Measurements from ENCODE around the gene GLIS1. TPM values are rescaled to one million over a fixed set of nuclear protein-coding genes. Genes with fewer than 3 reads are reported as not detected.

The GLIS1 gene
- total RNA-seq, 1 donor from 2014 or later = 0.07 TPM

- no peaks in the 10 kb centered on the region for H3K4me1 Mint-ChIP-seq (ENCODE audit: low read depth, unreplicated experiment)
- H3K9me3 ChIP-seq (ENCODE audit: insufficient read depth, low read depth, low read length) = no peaks in the 10 kb centered on the region
These were observed 155.7 kb downstream of the GLIS1 start for GRCh38 chr1:53583021-53583867.

GRCh38 chr1:53582211-53583020, 156.5 kb downstream of the GLIS1 start:
- Histone ChIP-seq H3K4me2 (ENCODE audit: low read length) (no peak overlapping the region), H4K20me1 (ENCODE audit: insufficient read depth, low read length) (peaks cover 89% of the 10 kb centered on the region), H2AFZ (ENCODE audit: low read depth, low read length) (no peak overlapping the region), H3K27me3 (ENCODE audit: insufficient read depth, low read length) (no peaks in the 10 kb centered on the region), H3K4me3 (ENCODE audit: insufficient read depth, low read depth, low read length) (no peak overlapping the region), H3K36me3 (ENCODE audit: insufficient read depth, low read length) (no peaks in the 10 kb centered on the region), H3K4me1 (ENCODE audit: insufficient read depth, low read length) (no peaks in the 10 kb centered on the region), H3K9ac (ENCODE audit: low read length) (no peak overlapping the region), H3K9me3 (ENCODE audit: insufficient read depth, low read depth, low read length) (no peaks in the 10 kb centered on the region), H3K27ac (ENCODE audit: low read depth, low read length) (no peak overlapping the region), H3K79me2 (ENCODE audit: insufficient read depth, low read length) (peaks cover 19% of the 10 kb centered on the region)
- FAIRE-seq (no peak), DNase-seq (ENCODE audit: low read depth) (no peak)
- no peaks in the 10 kb centered on the region for H3K36me3 Mint-ChIP-seq (ENCODE audit: low read depth, unreplicated experiment)
- TF ChIP-seq EZH2 (IDR thresholded peaks at IDR 0.05; ENCODE audit: insufficient read depth, low read length) (no peak), CTCF (IDR thresholded peaks at IDR 0.05; ENCODE audit: insufficient read depth, low read depth, low read length) (no peak)
- H3K9me3 Mint-ChIP-seq (ENCODE audit: unreplicated experiment) = no peaks in the 10 kb centered on the region
- H3K4me3 Mint-ChIP-seq (ENCODE audit: unreplicated experiment) = no peak overlapping the region
- no peaks in the 10 kb centered on the region for H3K4me1 Mint-ChIP-seq (ENCODE audit: low read depth, unreplicated experiment)
- H3K27me3 Mint-ChIP-seq (ENCODE audit: low read depth, unreplicated experiment) = peaks cover 59% of the 10 kb centered on the region
- H3K27ac Mint-ChIP-seq (ENCODE audit: unreplicated experiment) = no peak overlapping the region

More at GRCh38 chr1:53583021-53583867, 155.7 kb downstream of the GLIS1 start:
- Histone ChIP-seq H3K4me3 (ENCODE audit: insufficient read depth, low read depth, low read length) (no peak overlapping the region), H3K4me2 (ENCODE audit: low read length) (no peak overlapping the region), H3K4me1 (ENCODE audit: insufficient read depth, low read length) (no peaks in the 10 kb centered on the region), H4K20me1 (ENCODE audit: insufficient read depth, low read length) (peaks cover 89% of the 10 kb centered on the region), H3K27me3 (ENCODE audit: insufficient read depth, low read length) (no peaks in the 10 kb centered on the region), H3K79me2 (ENCODE audit: insufficient read depth, low read length) (peaks cover 15% of the 10 kb centered on the region), H3K27ac (ENCODE audit: low read depth, low read length) (no peak overlapping the region), H3K9ac (ENCODE audit: low read length) (no peak overlapping the region), H3K36me3 (ENCODE audit: insufficient read depth, low read length) (no peaks in the 10 kb centered on the region), H2AFZ (ENCODE audit: low read depth, low read length) (no peak overlapping the region)
- DNase-seq (ENCODE audit: low read depth) (no peak), FAIRE-seq (no peak)
- no peak overlapping the region for H3K4me3 Mint-ChIP-seq (ENCODE audit: unreplicated experiment)
- H3K36me3 Mint-ChIP-seq (ENCODE audit: low read depth, unreplicated experiment) = no peaks in the 10 kb centered on the region
- H3K9me3 Mint-ChIP-seq (ENCODE audit: unreplicated experiment) = no peaks in the 10 kb centered on the region
- TF ChIP-seq EZH2 (IDR thresholded peaks at IDR 0.05; ENCODE audit: insufficient read depth, low read length) = no peak
- no peak for TF ChIP-seq CTCF (IDR thresholded peaks at IDR 0.05; ENCODE audit: insufficient read depth, low read depth, low read length)
- no peak overlapping the region for H3K27ac Mint-ChIP-seq (ENCODE audit: unreplicated experiment)
- H3K27me3 Mint-ChIP-seq (ENCODE audit: low read depth, unreplicated experiment) = peaks cover 67% of the 10 kb centered on the region
